ENCODE data around the gene AP4M1. TPM values are rescaled to one million over a fixed set of nuclear protein-coding genes. Genes with fewer than 3 reads are reported as not detected.

Gene AP4M1
- 25.8 and 28.1 TPM in 2 replicates for total RNA-seq (2014; rRNA removed; shearing (Covaris generic); ENCODE audit: low replicate concordance)

GRCh38 chr7:100101016-100101862 lies at the start of gene AP4M1, which contains the start of gene MCM7:
AP4M1 (plus strand) TSS chr7:100101643; CDS start chr7:100101715, 72 bp downstream.
MCM7 (minus strand) TSS chr7:100101397; CDS start chr7:100101294, 103 bp downstream.
- peak; percentile 99 for DNase-seq (ENCODE audit: low read depth)
- in situ Hi-C loops (cut with HindIII; ENCODE audit: low pct_unique_long_range_greater_than_20kb, low sequenced_read_pairs): no loop called here

GRCh38 chr7:100053215-100053614 lies 48.2 kb upstream of the AP4M1 start:
- DNase-seq (ENCODE audit: low read depth): peak; percentile 39
- in situ Hi-C loops (cut with HindIII; ENCODE audit: low pct_unique_long_range_greater_than_20kb, low sequenced_read_pairs): no loop called here

- in situ Hi-C loops (cut with HindIII; ENCODE audit: low pct_unique_long_range_greater_than_20kb, low sequenced_read_pairs): no loop called here
- DNase-seq (ENCODE audit: low read depth): no peak
These were observed 44.4 kb upstream of the AP4M1 start for GRCh38 chr7:100057006-100057405.

- in situ Hi-C loops (cut with HindIII; ENCODE audit: low pct_unique_long_range_greater_than_20kb, low sequenced_read_pairs): no loop called here
- DNase-seq (ENCODE audit: low read depth): no peak
These were observed 42.1 kb upstream of the AP4M1 start for GRCh38 chr7:100059251-100059739.

- DNase-seq (ENCODE audit: low read depth): no peak
- in situ Hi-C loops (cut with HindIII; ENCODE audit: low pct_unique_long_range_greater_than_20kb, low sequenced_read_pairs): no loop called here
These were observed 39.8 kb upstream of the AP4M1 start for GRCh38 chr7:100061518-100062193.

GRCh38 chr7:100063376-100063775 lies 38.1 kb upstream of the AP4M1 start:
- DNase-seq (ENCODE audit: low read depth): no peak
- in situ Hi-C loops (cut with HindIII; ENCODE audit: low pct_unique_long_range_greater_than_20kb, low sequenced_read_pairs): no loop called here

- in situ Hi-C loops (cut with HindIII; ENCODE audit: low pct_unique_long_range_greater_than_20kb, low sequenced_read_pairs): no loop called here
These were observed 37.3 kb upstream of the AP4M1 start for GRCh38 chr7:100064162-100064561.

GRCh38 chr7:100065452-100066186 lies 35.8 kb upstream of the AP4M1 start:
- in situ Hi-C loops (cut with HindIII; ENCODE audit: low pct_unique_long_range_greater_than_20kb, low sequenced_read_pairs): no loop called here
- no peak for DNase-seq (ENCODE audit: low read depth)

More at GRCh38 chr7:100064162-100064561, 37.3 kb upstream of the AP4M1 start:
- DNase-seq (ENCODE audit: low read depth): no peak

- in situ Hi-C loops (cut with HindIII; ENCODE audit: low pct_unique_long_range_greater_than_20kb, low sequenced_read_pairs): no loop called here
- no peak for DNase-seq (ENCODE audit: low read depth)
These were observed 34.5 kb upstream of the AP4M1 start for GRCh38 chr7:100066953-100067352.

GRCh38 chr7:100069991-100070390 lies 31.5 kb upstream of the AP4M1 start:
- in situ Hi-C loops (cut with HindIII; ENCODE audit: low pct_unique_long_range_greater_than_20kb, low sequenced_read_pairs): no loop called here
- no peak for DNase-seq (ENCODE audit: low read depth)

GRCh38 chr7:100071018-100071723 lies 30.3 kb upstream of the AP4M1 start:
- in situ Hi-C loops (cut with HindIII; ENCODE audit: low pct_unique_long_range_greater_than_20kb, low sequenced_read_pairs): no loop called here
- DNase-seq (ENCODE audit: low read depth): peak; percentile 38

GRCh38 chr7:100072462-100072861 lies 29.0 kb upstream of the AP4M1 start:
- DNase-seq (ENCODE audit: low read depth): no peak
- in situ Hi-C loops (cut with HindIII; ENCODE audit: low pct_unique_long_range_greater_than_20kb, low sequenced_read_pairs): no loop called here

GRCh38 chr7:100074841-100075240 lies 26.6 kb upstream of the AP4M1 start:
- in situ Hi-C loops (cut with HindIII; ENCODE audit: low pct_unique_long_range_greater_than_20kb, low sequenced_read_pairs): no loop called here

GRCh38 chr7:100075418-100075817 lies 26.0 kb upstream of the AP4M1 start:
- DNase-seq (ENCODE audit: low read depth): no peak
- in situ Hi-C loops (cut with HindIII; ENCODE audit: low pct_unique_long_range_greater_than_20kb, low sequenced_read_pairs): no loop called here

More at GRCh38 chr7:100074841-100075240, 26.6 kb upstream of the AP4M1 start:
- DNase-seq (ENCODE audit: low read depth): no peak

- no peak for DNase-seq (ENCODE audit: low read depth)
- in situ Hi-C loops (cut with HindIII; ENCODE audit: low pct_unique_long_range_greater_than_20kb, low sequenced_read_pairs): no loop called here
These were observed 24.2 kb upstream of the AP4M1 start for GRCh38 chr7:100077205-100077604.

GRCh38 chr7:100079024-100079560 lies 22.4 kb upstream of the AP4M1 start:
- DNase-seq (ENCODE audit: low read depth): no peak
- in situ Hi-C loops (cut with HindIII; ENCODE audit: low pct_unique_long_range_greater_than_20kb, low sequenced_read_pairs): no loop called here

- no peak for DNase-seq (ENCODE audit: low read depth)
- in situ Hi-C loops (cut with HindIII; ENCODE audit: low pct_unique_long_range_greater_than_20kb, low sequenced_read_pairs): no loop called here
These were observed 20.4 kb upstream of the AP4M1 start for GRCh38 chr7:100080907-100081534.
